C4-2B (cell line): ENCODE measurements around the gene SPRED3.

Experiments used
- H3K27ac ChIP-seq: fragments of 450-650 bp; 2 replicates; pipeline ENCODE4 v1.5.1; 2017
- ZFX ChIP-seq: fragments of 450-650 bp; IDR thresholded peaks from 2 replicates; pipeline ENCODE4 v1.6.1; 2017
- TF ChIP-seq, protein P1 (sequence below): fragments of 450-650 bp; conservative IDR thresholded peaks from 2 replicates; pipeline ENCODE4 v1.5.1; 2017; ENCODE audit warnings: mild to moderate bottlenecking

The SPRED3 gene

DNA sequence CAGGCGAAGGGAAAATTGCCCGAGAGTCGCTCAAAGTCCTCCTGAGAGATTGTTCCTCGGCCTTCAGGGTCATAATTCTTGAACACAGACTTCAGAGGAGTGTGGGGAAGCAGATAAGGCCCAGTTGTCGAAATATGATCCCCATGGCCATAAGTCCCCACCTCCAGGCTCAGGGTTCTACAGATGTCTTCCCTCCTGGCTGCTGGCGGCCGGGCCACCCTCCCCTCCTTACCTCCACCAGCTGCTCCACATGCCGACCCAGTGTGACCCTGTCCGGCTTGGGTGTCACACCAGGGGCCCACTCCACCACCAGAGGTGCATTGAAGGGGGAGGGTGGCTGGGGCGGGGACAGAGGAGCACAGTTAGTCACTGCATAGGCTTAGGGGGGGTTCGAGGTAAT lies 24.5 kb downstream of the SPRED3 start:
- no peak overlapping the region for H3K27ac ChIP-seq
- TF ChIP-seq, protein P1, sequence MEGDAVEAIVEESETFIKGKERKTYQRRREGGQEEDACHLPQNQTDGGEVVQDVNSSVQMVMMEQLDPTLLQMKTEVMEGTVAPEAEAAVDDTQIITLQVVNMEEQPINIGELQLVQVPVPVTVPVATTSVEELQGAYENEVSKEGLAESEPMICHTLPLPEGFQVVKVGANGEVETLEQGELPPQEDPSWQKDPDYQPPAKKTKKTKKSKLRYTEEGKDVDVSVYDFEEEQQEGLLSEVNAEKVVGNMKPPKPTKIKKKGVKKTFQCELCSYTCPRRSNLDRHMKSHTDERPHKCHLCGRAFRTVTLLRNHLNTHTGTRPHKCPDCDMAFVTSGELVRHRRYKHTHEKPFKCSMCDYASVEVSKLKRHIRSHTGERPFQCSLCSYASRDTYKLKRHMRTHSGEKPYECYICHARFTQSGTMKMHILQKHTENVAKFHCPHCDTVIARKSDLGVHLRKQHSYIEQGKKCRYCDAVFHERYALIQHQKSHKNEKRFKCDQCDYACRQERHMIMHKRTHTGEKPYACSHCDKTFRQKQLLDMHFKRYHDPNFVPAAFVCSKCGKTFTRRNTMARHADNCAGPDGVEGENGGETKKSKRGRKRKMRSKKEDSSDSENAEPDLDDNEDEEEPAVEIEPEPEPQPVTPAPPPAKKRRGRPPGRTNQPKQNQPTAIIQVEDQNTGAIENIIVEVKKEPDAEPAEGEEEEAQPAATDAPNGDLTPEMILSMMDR: no peak
- TF ChIP-seq ZFX: no peak

DNA sequence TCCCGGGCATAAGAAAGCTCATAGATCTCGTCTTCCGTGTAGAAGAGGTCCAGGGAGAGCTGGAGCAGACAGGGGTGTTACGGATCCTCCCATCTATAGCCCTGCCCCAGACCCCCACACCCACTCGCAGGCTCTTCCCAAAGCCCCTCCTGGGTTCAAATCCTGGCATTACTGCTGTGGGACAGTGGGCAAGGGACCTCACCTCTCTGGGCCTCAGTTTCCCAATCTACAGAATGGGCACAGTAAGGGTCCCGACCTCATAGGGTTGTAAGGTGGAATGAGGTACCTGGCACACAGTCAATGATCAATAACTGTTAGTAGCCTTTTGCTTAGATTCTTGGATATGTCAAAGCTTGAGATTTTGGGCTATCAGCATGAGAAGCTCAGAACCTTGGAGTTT lies 24.9 kb downstream of the SPRED3 start:
- no peak for TF ChIP-seq ZFX
- TF ChIP-seq, protein P1: no peak

DNA sequence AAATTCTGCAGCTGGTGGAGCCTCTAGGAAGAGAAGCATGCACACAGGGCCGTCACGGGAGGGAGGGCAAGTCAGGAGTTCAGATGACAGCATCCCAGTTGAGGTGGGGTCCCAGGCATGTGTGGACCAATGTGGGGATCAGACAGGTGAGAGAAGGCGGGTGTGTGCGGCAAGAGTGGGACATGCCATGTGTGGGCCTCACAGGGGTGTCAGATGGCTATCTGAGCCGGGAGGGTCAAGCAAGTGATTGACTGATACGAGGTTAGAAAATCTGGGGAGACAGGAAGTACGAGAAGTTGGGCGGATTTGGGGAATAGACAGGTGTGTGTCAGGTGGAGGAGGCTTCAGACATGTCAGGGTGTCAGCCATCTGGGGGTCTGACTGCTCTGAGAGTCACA lies 28.6 kb downstream of the SPRED3 start:
- TF ChIP-seq, protein P1: no peak
- no peak for TF ChIP-seq ZFX
- H3K27ac ChIP-seq: no peak overlapping the region

More for the DNA sequence above, 24.9 kb downstream of the SPRED3 start:
- H3K27ac ChIP-seq: no peak overlapping the region

DNA sequence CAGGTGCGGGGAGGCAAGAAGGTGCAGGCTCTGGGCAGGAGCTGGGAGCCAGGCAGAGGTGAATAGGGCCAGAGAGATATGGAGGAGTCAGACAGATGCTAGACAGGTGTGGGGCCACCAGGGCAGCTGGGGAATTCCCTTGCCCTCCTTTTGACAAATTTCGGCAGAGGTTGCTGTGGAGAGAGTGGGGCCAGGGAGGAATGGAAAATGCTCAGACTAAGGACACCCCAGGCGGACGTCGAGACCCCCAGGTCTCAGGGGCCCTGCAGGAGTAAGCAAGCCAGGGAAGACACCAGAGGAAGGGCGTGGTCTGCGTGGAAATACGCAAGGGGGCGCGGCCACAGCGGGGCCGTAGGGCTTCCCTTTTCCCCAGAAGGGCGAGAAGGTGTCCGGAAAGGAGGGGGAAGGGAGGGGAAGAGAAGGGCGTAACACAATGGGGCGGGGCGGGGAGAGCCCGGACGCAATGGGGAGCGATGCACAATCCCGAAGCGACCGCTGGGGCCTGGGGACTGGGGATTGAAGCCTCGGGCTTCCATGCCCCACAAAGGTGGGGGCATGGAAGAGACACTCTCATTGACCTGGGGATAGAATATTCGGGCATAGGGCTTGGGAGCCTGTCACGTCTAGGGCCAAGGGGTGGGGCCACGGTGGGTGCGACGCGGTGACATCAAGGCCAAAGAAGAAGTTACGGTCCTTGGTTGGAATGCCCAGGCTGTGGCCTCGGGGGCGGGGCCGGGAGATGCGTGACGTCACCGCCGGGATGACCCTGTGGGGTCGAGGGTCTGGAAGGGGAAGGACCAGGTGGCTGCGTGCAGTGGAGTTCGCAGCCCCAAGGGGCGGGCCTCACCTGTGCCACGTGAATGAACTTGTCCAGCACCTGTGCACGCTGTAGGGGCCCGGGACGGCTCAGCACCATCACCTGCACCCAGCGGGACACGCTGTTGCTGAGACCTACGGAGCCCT lies 29.3 kb downstream of the SPRED3 start:
- no peak for TF ChIP-seq ZFX
- TF ChIP-seq, protein P1: no peak
- H3K27ac ChIP-seq: no peak overlapping the region

DNA sequence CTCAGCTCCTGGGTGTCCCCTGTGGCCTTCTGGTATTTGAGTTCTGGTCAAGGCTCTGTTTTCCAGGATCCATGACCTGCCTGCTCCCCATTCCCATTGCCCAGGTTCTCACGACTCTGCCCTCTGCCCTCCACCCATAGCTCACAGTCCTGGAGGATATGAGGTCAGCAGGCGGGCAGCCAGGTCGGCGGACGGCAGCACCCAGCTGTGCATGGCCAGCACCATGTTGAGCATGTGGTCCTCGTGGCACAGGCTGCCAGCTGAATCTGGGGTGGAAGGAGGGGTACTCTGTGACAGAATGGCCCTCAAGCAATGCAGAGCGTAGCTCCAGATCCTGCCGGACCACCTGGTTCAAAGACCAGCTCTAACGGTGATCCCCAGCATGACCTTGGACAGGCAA lies 32.4 kb downstream of the SPRED3 start:
- TF ChIP-seq, protein P1: no peak
- TF ChIP-seq ZFX: no peak
- H3K27ac ChIP-seq: no peak overlapping the region

DNA sequence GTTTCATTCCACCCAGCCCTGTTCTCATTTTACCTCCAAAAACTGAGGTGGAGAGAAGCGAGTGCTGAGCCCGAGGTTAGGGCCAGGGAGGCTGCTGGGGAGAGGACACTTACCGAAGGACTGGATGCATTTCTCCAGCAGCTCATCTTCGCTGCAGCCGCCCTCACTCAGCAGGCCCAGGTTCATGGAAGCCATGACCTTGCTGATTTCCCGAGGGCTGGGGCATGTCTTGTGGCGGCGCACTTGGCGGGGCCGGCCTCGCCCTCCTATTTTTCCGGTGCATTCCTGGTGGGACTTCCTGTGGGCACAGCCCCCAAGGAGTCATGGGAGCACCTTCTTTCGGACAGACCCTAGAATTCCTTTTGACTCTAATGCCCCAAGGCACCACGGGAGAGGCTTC lies 33.4 kb downstream of the SPRED3 start:
- H3K27ac ChIP-seq: no peak overlapping the region
- no peak for TF ChIP-seq ZFX
- TF ChIP-seq, protein P1: no peak

DNA sequence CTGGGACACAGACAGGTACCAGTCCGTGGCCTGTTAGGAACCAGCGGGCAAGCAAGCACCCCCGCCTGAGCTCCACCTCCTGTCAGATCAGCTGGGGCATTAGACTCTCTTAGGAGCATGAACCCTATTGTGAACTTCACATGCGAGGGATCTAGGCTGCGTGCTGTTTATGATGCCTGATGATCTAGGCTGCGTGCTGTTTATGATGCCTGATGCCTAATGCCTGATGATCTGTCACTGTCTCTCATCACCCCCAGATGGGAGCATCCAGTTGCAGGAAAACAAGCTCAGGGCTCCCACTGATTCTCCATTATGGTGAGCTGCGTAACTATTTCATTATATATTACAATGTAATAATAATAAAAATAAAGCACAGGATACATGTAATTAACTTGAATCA lies 33.9 kb downstream of the SPRED3 start:
- no peak overlapping the region for H3K27ac ChIP-seq
- TF ChIP-seq ZFX: no peak
- TF ChIP-seq, protein P1: no peak
